Stimulated activated CD4-positive, alpha-beta T cell treated with anti-CD3 and anti-CD28 coated beads, Interleukin-4, amount 100 ng/mL, for 1 hour (primary cell): ENCODE data around the gene KLF18.
"Not testable (repeated sequence)": the region's sequence is repeated elsewhere in the genome, so short reads cannot be mapped to it uniquely, and the experiment has no call there.

ENCODE experiments used
- DNase-seq: peaks from one replicate; pipeline ENCODE4 v3.0.0-alpha.2; 2020

Gene KLF18

DNA sequence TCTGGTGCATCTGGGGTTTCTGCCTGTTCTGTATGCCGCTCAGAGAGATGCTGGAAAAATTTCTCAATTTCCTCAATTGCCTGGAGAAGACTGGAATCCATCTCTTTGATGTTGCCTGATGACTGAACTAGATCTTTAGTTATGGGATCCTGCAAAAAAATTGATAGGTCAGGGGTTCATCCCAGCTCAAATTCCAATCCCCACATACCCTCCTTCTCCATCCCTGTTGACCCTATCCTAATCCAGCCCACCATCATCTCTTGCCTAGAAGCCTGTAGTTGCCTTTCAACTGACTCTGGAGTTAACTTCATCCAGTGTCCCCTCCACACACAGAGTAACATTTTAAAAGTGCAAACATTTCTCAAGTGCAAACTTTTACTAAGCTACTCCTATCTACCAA lies at the start of gene KLF18:
Gene KLF18, minus strand, starts transcription at position 101 of the 400 bp plus-strand sequence. Its CDS starts 0 bp downstream, at position 101.
- DNase-seq, result no peak

DNA sequence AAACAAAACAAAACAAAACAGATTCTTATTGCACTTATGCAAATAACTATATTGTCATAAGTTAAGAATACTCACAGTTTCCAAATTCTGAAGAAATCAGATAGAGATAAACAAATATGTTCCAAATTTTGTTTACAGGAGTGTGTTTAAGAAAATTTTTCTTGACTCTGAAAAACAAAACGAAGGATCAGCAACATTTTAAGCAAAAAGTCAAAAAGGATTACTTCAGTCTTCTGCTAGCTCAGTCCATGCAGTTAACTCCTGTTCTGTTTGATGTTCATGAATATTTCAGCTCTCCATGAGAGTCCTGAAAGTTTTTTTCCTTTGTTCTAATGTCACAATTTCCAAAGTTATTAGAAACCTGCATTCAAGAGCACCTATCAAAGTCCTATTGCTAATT lies 33.2 kb upstream of the KLF18 start:
- DNase-seq, result no peak

DNA sequence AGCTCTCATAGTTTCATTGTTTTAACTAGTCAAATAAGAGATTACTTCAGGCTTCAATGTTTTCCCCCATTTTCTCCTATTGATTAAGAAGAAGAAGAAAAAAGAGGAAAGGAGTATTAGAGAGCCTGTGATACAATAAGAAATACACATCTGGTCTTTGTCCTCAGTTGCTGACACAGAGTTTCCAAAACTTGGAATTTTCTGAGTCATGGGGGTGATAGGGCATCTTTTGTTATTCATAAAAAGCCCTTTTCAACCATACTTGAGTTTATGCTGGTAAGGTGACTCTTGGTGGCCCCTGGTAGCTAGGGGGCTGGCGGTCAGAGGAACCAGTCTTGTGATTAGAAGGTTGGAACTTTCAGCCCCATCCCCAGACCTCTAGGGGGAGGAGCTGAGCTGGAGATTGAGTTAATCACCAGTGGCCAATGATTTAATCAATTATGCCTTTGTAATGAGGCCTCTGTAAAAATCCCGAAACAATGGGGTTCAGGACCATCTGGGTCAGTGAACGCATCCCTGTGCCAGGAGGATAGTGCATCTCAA lies 28.9 kb upstream of the KLF18 start:
- DNase-seq, result no peak

DNA sequence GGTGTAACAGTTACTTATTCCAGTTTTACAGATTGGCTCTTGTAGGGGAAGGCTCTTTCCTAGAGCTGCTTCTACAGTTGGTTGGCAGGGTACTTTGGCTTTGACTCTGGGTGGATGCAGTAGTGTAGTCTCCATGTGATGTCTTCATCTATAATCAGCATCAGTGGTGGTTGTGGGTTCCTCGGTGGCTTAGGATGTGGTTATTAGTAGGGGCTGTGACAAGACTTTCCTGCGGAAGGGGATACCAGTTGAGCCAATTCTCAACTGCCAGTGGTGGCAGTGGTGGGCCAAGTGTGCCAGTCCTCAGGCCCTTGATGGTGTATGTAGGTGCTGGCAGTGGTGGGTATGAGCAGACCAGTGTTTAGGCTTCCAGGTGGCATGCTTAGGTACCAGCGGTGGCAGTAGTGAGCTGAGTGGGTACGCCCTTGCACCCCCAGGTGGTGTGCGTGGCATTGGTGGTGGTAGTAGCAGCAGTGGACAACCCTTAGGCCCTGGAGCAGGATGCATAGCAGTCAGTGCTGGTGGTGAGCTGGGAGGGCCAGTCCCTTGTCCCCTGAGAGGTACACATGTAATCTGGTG lies 27.2 kb upstream of the KLF18 start:
- DNase-seq, result no peak

DNA sequence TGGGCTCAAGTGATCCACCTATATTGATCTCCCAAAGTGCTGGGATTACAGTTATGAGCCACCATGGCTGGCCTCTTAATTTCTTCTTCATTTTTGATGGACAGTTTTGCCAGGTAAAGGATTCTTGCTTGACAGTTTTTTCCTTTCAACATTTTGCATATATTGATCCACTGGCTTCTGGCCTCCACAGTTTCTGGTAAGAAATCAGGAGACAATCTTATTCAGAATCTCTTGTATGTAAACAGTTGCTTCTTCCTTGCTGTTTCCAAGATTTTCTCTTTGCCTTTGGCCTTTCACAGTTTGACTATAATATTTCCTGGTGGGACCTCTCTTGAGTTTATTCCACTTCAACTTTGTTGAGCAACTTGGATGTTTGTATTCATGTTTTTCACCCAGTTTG lies 20.1 kb upstream of the KLF18 start:
- DNase-seq, result no peak

DNA sequence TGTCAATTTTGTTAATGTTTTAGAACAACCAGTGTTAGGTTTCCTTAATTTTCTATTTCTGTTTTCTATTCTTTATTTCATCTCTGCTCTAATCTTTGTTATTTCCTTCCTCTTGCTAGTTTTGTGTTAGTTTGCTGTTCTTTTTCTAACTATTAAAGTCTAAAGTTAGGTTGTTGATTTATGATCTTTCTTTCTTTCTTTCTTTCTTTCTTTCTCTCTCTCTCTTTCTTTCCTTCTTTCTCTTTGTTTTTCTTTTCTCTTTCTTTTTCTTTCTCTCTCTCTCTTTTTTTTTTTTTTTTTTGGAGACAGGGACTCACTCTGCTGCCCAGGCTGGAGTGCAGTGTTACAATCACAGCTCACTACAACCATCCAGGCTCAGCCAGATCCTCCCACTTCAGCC lies 17.4 kb upstream of the KLF18 start:
- no peak for DNase-seq

DNA sequence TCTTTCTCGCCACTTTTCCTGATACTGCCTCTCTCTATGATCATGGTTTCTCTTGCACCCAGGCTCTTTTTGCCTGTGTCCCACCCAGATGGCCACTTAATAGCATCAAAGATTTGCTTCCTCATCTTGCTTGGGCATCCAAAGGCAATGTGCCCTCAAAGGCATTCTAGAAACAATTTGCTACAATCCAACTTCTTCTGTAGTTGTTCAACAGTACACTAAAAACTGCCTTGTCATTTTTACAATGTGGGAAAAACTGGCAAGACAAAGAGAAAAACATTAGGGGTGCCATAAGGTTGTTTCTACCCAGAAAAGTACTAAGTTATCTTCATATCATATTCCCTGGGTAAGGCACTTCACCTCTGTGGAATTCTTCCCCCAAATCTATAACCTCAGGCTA lies 16.5 kb upstream of the KLF18 start:
- DNase-seq, result no peak

DNA sequence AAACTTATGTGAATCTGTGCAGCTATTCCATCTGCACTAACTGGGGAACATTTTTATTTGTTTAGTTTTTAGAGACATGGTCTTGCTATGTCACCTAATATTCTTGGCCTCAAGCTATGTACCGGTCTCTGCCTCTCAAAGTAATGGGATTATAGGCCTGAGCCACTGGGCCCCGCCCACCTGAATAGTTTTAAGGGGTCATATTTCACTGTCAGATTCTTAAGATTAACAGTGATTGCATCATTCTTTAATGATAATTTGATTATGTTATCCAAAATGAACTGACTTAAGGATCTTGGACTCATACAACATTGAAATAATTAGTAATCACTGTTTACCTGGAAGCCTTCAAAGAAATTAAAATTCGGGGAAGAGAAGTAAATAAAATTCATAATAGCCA lies 12.6 kb upstream of the KLF18 start:
- DNase-seq, result no peak

DNA sequence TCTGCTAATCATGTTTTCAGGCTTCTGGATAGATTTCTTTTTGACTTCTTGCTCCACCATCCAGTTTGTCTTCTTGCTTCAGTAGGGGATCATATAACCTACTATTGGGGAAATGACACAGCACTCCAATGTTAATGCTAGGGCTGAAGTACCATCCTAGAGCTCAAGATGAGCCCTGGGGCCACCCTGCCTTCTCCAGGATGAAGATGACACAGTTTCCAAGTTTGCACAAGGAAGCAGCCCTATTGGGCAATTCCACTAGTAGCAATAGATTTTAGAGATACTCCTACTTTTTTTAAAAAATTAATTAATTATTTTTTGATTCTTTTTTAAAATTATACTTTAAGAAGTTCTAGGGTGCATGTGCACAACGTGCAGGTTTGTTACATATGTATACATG lies 11.3 kb upstream of the KLF18 start:
- DNase-seq, result no peak

DNA sequence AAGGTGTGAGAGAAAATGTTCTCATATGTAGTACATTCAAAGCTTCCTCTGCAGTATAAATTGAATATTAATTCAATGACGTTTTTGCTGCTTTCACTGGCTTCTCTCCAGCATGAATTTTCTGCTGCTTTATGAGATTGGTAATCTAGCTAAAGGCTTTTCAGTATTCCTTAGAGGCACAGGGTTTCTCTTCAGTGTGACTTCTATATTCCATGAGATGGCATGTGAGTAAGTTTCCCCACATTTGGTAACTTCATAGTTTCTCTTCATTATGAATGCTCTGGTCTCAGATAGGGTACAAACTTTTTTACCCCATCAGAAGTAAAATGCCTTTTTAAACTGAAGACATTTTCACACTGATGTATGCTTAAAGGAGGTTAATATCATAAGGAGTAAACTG lies 10.4 kb upstream of the KLF18 start:
- DNase-seq, result no peak

DNA sequence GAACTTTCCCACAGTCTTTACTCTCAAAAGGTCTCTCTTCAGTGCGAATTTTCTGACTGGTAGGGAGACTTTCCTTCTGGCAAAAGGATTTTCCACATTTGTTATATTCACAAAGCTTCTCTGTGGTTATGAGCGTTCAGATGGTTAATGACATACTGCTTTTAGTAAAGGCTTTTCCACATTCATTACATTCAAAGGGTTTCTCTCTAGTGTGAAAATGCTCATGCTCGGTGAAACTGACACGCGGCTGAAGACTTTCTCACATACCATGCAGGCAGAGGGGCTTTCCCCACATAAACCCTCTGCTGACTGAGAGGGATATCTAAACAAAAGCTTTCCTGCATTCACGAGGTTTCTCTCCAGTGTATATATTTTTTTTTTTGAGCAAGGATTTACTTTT lies 9.9 kb upstream of the KLF18 start:
- DNase-seq, result no peak

DNA sequence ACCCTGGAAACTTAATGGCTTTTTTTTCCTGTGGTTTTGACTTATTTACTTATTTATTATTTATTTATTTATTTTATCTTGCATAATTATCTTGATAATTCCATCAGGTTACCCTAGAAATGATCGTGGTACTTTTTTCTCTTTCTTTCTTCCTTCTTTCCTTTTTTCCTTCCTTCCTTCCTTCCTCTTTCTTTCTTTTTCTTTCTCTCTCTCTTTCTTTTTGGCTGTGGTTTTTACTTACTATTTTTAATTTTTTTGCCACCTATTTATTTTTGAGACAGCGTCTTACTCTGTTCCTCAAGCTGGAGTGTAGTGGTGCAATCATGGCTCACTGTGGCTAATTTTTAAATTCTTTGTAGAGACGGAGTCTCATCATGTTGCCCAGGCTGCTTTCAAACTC lies 6.2 kb upstream of the KLF18 start:
- DNase-seq, result no peak

DNA sequence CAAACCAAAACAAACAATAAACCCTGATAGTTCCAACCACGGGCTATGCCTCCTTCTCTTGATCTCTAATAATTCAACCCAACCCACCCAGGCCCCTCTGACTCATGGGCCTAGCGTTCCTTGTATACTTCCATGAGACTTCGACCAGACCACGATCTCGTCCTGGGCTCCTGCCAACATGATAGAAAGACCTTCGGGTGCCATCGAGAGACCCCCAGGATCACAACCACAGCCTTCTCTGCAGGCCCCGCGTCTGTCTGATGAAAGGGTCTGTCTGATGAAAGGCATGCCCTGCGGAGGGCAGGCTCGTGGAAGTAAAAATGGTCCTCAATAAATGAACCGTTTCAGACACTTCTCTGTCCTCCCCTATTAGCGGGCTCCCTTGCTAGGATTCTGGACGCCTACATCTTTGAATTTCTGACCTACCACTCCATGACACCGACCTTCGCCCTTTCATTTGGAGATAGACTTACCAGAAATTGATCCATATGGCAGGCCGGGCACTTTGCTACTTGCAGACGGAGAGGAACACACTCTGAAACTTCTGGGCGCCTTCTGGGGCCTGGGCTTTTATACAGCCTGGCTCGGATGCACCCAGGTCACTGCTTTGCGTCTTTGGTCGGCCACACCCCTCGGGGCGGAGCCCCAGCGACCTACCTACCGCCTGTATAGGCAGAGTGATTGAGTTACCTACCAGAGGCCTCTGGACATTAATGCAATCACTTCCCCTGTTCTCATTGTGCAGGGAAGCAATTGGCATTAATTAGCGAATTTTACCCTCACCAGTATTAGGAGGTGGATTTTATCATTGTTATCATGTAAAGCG lies 5.3 kb upstream of the KLF18 start:
- no peak for DNase-seq

DNA sequence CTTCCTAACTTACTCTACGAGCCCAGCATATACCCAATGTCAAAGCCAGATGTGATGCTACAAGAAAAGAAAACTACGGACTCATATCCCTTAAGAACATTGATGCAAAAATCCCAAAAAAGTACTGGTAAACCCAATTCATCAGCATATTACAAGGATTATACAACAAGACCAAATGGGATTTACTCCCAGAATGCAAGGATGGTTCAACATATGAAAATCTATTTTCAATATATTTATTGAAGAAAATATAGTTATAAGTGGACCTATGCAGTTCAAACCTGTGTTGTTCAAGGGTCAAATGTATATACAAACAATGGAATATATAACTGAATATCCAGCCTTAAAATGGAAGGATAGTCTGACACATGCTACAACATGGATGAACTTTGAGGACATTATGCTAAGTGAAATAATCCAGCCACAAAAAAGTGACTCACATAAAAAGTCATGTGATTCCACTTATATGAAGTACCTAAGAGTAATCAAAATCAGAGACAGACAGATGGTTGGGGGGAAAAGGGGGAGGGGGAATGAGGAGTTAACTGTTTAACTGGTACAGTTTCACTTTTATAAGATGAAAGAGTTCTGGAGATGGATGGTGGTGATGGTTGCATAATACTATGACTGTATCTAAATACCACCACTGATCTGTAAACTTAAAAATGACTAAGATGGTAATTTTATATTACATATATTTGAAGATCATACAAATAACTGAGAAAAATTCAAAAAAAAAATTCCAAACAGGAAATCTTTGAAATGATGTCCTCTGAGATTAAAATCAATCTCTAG lies 3.7 kb upstream of the KLF18 start:
- DNase-seq, result no peak

DNA sequence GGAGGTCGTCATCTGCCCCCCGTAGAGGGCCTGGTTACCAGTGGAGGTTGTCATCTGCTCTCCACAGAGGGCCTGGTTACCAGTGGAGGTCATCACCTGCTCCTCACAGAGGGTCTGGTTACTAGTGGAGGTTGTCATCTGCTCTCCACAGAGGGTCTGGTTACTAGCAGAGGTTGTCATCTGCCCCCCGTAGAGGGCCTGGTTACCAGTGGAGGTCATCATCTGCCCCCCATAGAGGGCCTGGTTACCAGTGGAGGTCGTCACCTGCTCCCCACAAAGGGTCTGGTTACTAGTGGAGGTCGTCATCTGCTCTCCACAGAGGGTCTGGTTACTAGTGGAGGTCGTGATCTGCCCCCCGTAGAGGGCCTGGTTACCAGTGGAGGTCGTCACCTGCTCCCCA lies 1.9 kb downstream of the KLF18 start:
- DNase-seq, result not testable (repeated sequence)

DNA sequence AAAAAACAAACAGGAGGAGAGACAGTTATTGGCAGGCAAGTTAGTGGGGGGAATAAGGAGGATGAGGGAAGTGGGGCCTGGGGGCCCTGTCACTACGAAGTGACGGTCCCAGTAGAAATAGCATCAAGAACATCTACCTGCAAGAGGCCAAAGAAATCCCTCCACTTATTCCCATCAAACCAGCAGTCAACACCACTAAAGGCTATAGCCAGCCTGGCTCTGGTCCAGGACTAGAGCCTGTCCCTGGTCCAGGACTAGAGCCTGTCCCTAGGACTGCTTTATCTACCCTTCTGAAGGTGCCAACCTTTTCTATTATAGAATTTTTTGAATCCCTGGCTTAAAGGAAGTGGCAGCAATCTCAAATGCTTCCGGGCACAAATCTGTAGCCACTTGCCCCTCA lies 3.2 kb downstream of the KLF18 start:
- DNase-seq, result no peak

DNA sequence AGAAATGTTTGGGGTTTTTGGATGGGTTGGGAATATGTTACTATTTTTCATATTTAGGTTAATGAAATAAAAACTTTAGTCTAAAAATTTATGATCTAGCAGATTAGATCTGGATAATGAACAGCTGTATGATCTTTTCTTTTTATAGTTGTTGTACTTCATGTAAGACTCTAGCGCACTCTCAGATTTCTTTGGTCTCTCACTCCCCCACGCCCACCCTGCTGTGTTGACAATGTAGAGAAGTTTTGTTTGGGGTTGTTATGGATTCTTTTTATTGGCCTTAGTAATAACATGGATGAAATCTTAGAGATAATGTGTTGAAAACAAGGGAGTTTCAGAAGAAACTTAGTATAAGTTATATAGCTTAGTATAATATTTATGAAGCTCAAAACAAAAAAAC lies 5.5 kb downstream of the KLF18 start:
- DNase-seq, result no peak

DNA sequence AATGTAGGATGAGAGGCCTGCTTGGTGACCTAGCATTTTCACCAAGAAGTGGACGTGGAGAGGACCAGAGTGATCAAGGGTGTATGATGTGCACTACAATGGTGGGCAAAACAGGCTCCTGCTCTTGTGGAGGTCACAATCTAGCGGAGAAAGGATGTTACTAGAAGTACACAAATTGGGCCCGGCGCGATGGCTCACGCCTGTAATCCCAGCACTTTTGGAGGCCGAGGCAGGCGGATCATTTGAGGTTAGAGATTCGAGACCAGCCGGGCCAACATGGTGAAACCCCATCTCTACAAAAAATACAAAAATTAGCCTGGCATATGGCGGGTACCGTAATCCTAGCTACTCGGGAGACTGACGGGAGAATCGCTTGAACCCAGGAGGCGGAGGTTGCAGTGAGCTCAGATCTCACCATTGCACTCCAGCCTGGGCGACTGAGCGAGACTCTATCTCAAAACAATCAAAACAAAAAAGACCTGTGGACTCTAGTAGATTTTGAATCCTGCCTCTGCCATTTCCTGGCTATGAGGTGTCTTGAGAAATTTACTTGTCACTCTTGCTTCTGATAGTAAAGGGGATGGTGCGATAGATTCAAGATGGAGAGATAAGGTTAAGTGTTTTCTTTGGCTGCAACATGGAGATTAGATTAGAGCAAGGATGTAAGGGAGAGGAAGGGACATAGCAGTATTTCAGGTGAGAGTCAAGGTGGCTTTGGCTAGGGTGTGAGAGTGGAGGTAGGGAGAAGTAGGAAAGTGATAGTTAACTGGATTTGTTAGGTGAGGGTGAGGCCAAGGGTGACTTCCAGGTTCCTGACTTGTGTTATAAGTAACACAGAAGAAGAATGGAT lies 7.1 kb downstream of the KLF18 start:
- no peak for DNase-seq

DNA sequence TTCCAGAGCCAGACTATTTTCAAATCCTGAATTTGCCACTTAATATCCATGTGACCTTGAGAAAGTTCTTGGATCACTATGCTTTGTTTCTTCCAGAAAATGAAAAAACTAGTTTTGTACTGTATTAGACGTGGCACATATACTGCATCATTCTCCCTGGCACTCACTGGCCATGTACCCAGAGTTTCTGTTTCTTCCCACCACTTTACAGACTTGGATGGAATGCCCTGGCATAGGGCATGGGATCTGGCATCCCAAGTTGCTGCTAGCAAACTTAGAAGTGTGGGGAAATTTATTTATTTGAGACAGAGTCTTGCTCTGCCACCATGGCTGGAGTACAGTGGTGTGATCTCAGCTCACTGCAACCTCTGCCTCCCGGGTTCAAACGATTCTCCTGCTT lies 10.0 kb downstream of the KLF18 start:
- DNase-seq, result no peak

DNA sequence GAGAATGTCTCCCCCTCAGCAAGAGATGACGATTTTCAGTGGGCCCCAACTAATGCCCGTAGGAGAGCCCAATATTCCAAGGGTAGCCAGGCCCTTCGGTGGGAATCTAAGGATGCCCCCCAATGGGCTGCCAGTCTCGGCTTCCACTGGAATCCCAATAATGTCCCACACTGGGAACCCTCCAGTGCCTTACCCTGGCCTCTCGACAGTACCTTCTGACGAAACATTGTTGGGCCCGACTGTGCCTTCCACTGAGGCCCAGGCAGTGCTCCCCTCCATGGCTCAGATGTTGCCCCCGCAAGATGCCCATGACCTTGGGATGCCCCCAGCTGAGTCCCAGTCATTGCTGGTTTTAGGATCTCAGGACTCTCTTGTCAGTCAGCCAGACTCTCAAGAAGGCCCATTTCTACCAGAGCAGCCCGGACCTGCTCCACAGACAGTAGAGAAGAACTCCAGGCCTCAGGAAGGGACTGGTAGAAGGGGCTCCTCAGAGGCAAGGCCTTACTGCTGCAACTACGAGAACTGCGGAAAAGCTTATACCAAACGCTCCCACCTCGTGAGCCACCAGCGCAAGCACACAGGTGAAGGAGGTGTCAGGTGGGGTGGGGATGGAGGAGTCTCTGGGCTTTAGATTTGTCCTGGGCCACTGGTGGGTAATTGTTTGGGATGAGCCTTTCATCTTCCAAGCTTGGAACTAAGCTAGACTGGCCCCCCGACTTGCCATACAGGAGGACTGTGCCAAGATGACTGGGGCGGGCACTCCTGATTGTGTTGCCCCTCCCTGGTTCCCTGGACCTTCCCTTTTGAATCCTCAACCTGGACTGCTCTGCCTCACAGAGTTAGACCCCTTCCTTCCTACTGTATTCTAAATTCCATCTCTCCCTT lies 11.6 kb downstream of the KLF18 start:
- no peak for DNase-seq

DNA sequence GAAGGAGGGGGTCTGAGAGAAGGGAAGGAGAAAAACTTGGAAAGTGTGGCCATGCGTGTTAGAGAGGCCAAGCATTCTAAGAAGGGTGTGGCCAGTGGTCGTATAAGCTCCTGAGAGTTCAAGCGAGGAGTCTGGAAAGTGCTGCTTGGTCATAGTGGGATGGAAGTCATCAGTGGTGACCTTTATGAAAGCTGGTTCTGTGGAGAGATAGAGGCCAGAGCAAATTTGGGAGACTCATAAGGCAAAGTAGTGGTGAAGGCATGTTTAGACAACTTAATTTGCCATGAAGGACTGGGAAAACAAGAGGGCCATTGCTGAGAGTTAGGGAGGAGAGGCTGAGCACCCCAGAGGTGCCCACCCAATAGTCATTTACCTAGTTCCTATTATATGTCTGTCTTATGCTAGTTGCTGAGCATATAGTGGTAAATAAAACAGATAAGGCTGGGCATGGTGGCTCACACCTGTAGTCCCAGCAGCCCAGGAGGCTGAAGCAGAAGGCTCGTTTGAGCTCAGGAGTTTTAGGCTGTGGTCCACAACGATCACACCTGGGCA lies 21.0 kb downstream of the KLF18 start:
- DNase-seq, result no peak
